ENCODE data around the gene RDH12.

DNA sequence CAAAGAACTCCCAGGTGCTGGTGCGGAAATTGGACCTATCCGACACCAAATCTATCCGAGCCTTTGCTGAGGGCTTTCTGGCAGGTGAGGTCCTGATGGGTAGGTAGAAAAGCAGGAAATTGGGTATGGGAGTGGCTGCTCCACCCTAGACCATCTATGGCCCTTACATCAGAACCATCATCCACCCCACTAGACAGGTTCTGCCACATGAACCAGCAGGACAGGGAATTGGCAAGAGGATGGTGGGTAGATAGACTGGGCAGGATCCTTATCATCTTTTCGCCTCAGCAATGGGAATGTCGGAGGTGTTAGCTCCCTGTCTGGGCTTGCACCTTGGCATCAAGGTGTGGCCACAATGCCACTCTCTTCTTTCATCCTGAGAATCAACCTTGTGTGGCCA lies 23.5 kb downstream of the RDH12 start:
- TF ChIP-seq, protein P1, sequence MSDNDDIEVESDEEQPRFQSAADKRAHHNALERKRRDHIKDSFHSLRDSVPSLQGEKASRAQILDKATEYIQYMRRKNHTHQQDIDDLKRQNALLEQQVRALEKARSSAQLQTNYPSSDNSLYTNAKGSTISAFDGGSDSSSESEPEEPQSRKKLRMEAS (IDR thresholded peaks at IDR 0.05) = no peak
- TF ChIP-seq EP300 (IDR thresholded peaks at IDR 0.05; ENCODE audit: borderline replicate concordance) = no peak
- TF ChIP-seq TEAD4 (IDR thresholded peaks at IDR 0.05) = no peak
- no peak for TF ChIP-seq FOXM1 (IDR thresholded peaks at IDR 0.05; ENCODE audit: borderline replicate concordance, low read depth)

All from Ishikawa (cell line).